Measurements from ENCODE around the gene ZNF407.

ZNF407 gene

GRCh38 chr18:74728586-74728985 lies 130.9 kb downstream of the ZNF407 start:
- no peak for DNase-seq (ENCODE audit: low spot score)

- no peak for DNase-seq (ENCODE audit: low spot score)
Observed at GRCh38 chr18:74731097-74731496, 133.4 kb downstream of the ZNF407 start.

GRCh38 chr18:74732380-74732779 lies 134.7 kb downstream of the ZNF407 start:
- DNase-seq (ENCODE audit: low spot score): no peak

GRCh38 chr18:74733598-74733997 lies 135.9 kb downstream of the ZNF407 start:
- no peak for DNase-seq (ENCODE audit: low spot score)

GRCh38 chr18:74734013-74734444 lies 136.4 kb downstream of the ZNF407 start:
- no peak for DNase-seq (ENCODE audit: low spot score)

GRCh38 chr18:74739926-74740325 lies 142.3 kb downstream of the ZNF407 start:
- no peak for DNase-seq (ENCODE audit: low spot score)

GRCh38 chr18:74742573-74743243 lies 145.0 kb downstream of the ZNF407 start:
- no peak for DNase-seq (ENCODE audit: low spot score)

GRCh38 chr18:74745633-74746403 lies 148.1 kb downstream of the ZNF407 start:
- DNase-seq (ENCODE audit: low spot score): no peak

GRCh38 chr18:74748809-74749208 lies 151.1 kb downstream of the ZNF407 start:
- DNase-seq (ENCODE audit: low spot score): no peak

GRCh38 chr18:74758995-74759394 lies 161.3 kb downstream of the ZNF407 start:
- no peak for DNase-seq (ENCODE audit: low spot score)

- no peak for DNase-seq (ENCODE audit: low spot score)
Observed at GRCh38 chr18:74760026-74760425, 162.4 kb downstream of the ZNF407 start.

GRCh38 chr18:74760436-74760835 lies 162.8 kb downstream of the ZNF407 start:
- no peak for DNase-seq (ENCODE audit: low spot score)

- DNase-seq (ENCODE audit: low spot score): no peak
Observed at GRCh38 chr18:74766251-74766650, 168.6 kb downstream of the ZNF407 start.

- DNase-seq (ENCODE audit: low spot score): no peak
Observed at GRCh38 chr18:74768096-74768495, 170.4 kb downstream of the ZNF407 start.

GRCh38 chr18:74773171-74773624 lies 175.5 kb downstream of the ZNF407 start:
- DNase-seq (ENCODE audit: low spot score): no peak

- no peak for DNase-seq (ENCODE audit: low spot score)
Observed at GRCh38 chr18:74774486-74774885, 176.8 kb downstream of the ZNF407 start.

- no peak for DNase-seq (ENCODE audit: low spot score)
Observed at GRCh38 chr18:74775239-74775638, 177.6 kb downstream of the ZNF407 start.

- no peak for DNase-seq (ENCODE audit: low spot score)
Observed at GRCh38 chr18:74778191-74778847, 180.6 kb downstream of the ZNF407 start.

GRCh38 chr18:74784752-74785151 lies 187.1 kb downstream of the ZNF407 start:
- no peak for DNase-seq (ENCODE audit: low spot score)

- no peak for DNase-seq (ENCODE audit: low spot score)
Observed at GRCh38 chr18:74785632-74786031, 188.0 kb downstream of the ZNF407 start.

- no peak for DNase-seq (ENCODE audit: low spot score)
Observed at GRCh38 chr18:74788657-74789056, 191.0 kb downstream of the ZNF407 start.

GRCh38 chr18:74789078-74789477 lies 191.4 kb downstream of the ZNF407 start:
- DNase-seq (ENCODE audit: low spot score): no peak

GRCh38 chr18:74790451-74790850 lies 192.8 kb downstream of the ZNF407 start:
- no peak for DNase-seq (ENCODE audit: low spot score)

Measured in cerebellar cortex (tissue), 1 donor.